GM12878 (cell line): ENCODE measurements around the gene PSMA1. TPM values are rescaled to one million over a fixed set of nuclear protein-coding genes. Genes with fewer than 3 reads are reported as not detected.

Experiments used
- ATAC-seq: fragments of 200-7000 bp; cut with Tn5 transposase; 3 replicates; pipeline ENCODE4 v1.9.1; 2020; ENCODE audit warnings: mild to moderate bottlenecking, moderate library complexity
- BruUV-seq: library from RNA; stranded (reverse); fragments of 400-500 nt; replicated peaks from 2 replicates; lab custom pipeline; 2021; lab: Mats Ljungman, UMichigan
- CTCF ChIA-PET: fragments of 300-600 bp; sonication (Branson Sonifier 250); formaldehyde crosslinking; extraction: SDS; loops from one replicate; lab custom pipeline; 2021; ENCODE audit warnings: inconsistent platforms; lab: Yijun Ruan, JAX
- POLR2A ChIA-PET: fragments of 350-600 bp; formaldehyde crosslinking; extraction: SDS; loops from one replicate; lab custom pipeline; 2021; ENCODE audit warnings: inconsistent platforms; lab: Charles Lee
- RAD21 ChIA-PET: fragments of 300-600 bp; sonication (Branson Sonifier 250); formaldehyde crosslinking; loops from one replicate; lab custom pipeline; 2023; ENCODE audit warnings: antibody characterized with exemption; ENCODE audit not compliant: unreplicated experiment; lab: Charles Lee
- SMC1A ChIA-PET: fragments of 300-600 bp; sonication (Branson Sonifier 250); formaldehyde crosslinking; loops from one replicate; lab custom pipeline; 2023; ENCODE audit not compliant: unreplicated experiment, uncharacterized antibody; lab: Charles Lee
- DNase-seq: peaks from one replicate; pipeline ENCODE4 v3.0.0-alpha.2; 2011; ENCODE audit warnings: low read depth, low spot score
- FAIRE-seq: peaks from 3 replicates; lab custom pipeline; 2011; peaks lifted over from hg19 to GRCh38; lab: Jason Lieb, UNC
- H2AFZ ChIP-seq: 2 replicates; pipeline ENCODE4 v1.6.0; 2011; ENCODE audit warnings: low read depth, low read length, control low read depth; ENCODE audit not compliant: control insufficient read depth
- H3K27ac ChIP-seq: 2 replicates; pipeline ENCODE4 v1.5.1; 2011; ENCODE audit warnings: control low read depth; ENCODE audit not compliant: control insufficient read depth, insufficient read depth
- H3K27me3 ChIP-seq, 2 experiments: replicated peaks in 1 of 2; 2 replicates each; pipeline versions ENCODE4 v1.6.0 to v1.6.1; 2011; ENCODE audit warnings: low read length in 1 of 2; ENCODE audit not compliant: control insufficient read depth in 2 of 2, insufficient read depth in 2 of 2
- H3K36me3 ChIP-seq, 2 experiments: 2 replicates each; pipeline ENCODE4 v1.5.1; 2011; ENCODE audit warnings: low read length in 1 of 2; ENCODE audit not compliant: control insufficient read depth in 2 of 2, insufficient read depth in 2 of 2
- H3K4me1 ChIP-seq: 2 replicates; pipeline ENCODE4 v1.6.1; 2011; ENCODE audit warnings: mild to moderate bottlenecking, low read length, moderate library complexity, mixed read lengths; ENCODE audit not compliant: control insufficient read depth, insufficient read depth
- H3K4me2 ChIP-seq: 2 replicates; pipeline ENCODE4 v1.6.0; 2011; ENCODE audit warnings: control low read depth; ENCODE audit not compliant: control insufficient read depth, insufficient read depth
- H3K4me3 ChIP-seq: fragments of 200-600 bp; sonication (generic); 2 replicates; pipeline ENCODE4 v1.5.1; 2016
- H3K79me2 ChIP-seq: 2 replicates; pipeline ENCODE4 v1.6.0; 2011; ENCODE audit warnings: low read length; ENCODE audit not compliant: control insufficient read depth, insufficient read depth
- H3K9ac ChIP-seq: 2 replicates; pipeline ENCODE4 v1.8.0; 2011; ENCODE audit warnings: low read length, control low read depth, mixed read lengths; ENCODE audit not compliant: control insufficient read depth, insufficient read depth
- H3K9me3 ChIP-seq: replicated peaks from 3 replicates; pipeline ENCODE4 v1.5.1; 2011; ENCODE audit warnings: mild to moderate bottlenecking, low read length; ENCODE audit not compliant: control insufficient read depth, insufficient read depth
- H4K20me1 ChIP-seq: 2 replicates; pipeline ENCODE4 v1.6.0; 2011; ENCODE audit not compliant: control insufficient read depth, insufficient read depth
- ETV6 ChIP-seq, 2 experiments: fragments of 450-650 bp in 1 of 2; IDR thresholded peaks in 1 of 2; conservative IDR thresholded peaks in 1 of 2; 2 replicates each; pipeline ENCODE4 v1.6.1; 2014; ENCODE audit warnings: antibody characterized with exemption in 1 of 2, borderline replicate concordance in 1 of 2, low read depth in 1 of 2, mild to moderate bottlenecking in 1 of 2, moderate library complexity in 1 of 2
- MYC ChIP-seq: IDR thresholded peaks from 2 replicates; pipeline ENCODE4 v1.6.1; 2011; ENCODE audit warnings: mild to moderate bottlenecking, low read length, moderate library complexity, inconsistent platforms; ENCODE audit not compliant: insufficient read depth, insufficient replicate concordance, insufficient read length, severe bottlenecking
- NFYA ChIP-seq: IDR thresholded peaks from 2 replicates; pipeline ENCODE4 v1.6.1; 2011; ENCODE audit warnings: low read depth, mild to moderate bottlenecking, low read length, improper control_type of control experiment, borderline replicate concordance
- RBBP5 ChIP-seq: fragments of 200-600 bp; sonication (generic); conservative IDR thresholded peaks from 2 replicates; pipeline ENCODE4 v1.6.1; 2016
- TARDBP ChIP-seq: IDR thresholded peaks from 2 replicates; pipeline ENCODE4 v1.6.1; 2016; ENCODE audit warnings: borderline replicate concordance
- WGBS: methylation state at CpG from one replicate; pipeline ENCODE4 v1.1.6; 2016; ENCODE audit warnings: low lambda C conversion rate; ENCODE audit not compliant: insufficient replicate concordance, insufficient coverage; ENCODE audit errors: missing lambda C conversion rate; 5-methylcytosine and 5-hydroxymethylcytosine counted together
- in situ Hi-C: fragments of 300-500 bp; cut with MboI; formaldehyde crosslinking; loops from 9 replicates; pipeline ENCODE4 v1.14.3; 2018; ENCODE audit warnings: mixed read lengths
- intact Hi-C: fragments of 100-400 bp; cut with micrococcal nuclease; formaldehyde crosslinking; loops from one replicate; pipeline ENCODE4 v1.14.2; 2022; ENCODE audit not compliant: unreplicated experiment
- polyA plus RNA-seq, 11 experiments: library from polyadenylated mRNA; depleted of rRNA in 4 of 11; unstranded in 6 of 11; stranded (reverse) in 5 of 11; fragments of >200 nt; fragmentation: Nextera tagmentation in 4 of 11; fragmentation: Illumina TruSeq in 1 of 11; extraction: Ambion mirVana in 4 of 11; extraction: Trizol in 1 of 11; gene quantifications; 1 replicate in 1 of 11; 2 replicates in 10 of 11; pipeline versions ENCODE4 v1.2.1 to v1.2.3, GENCODE V29; 2011 to 2016; ENCODE audit warnings: inconsistent platforms in 2 of 11, missing spikeins in 2 of 11, low read depth in 1 of 11
- total RNA-seq, 4 experiments: library from RNA; depleted of rRNA in 3 of 4; stranded (reverse); fragments of >200 nt in 3 of 4; fragmentation: Illumina TruSeq in 1 of 4; extraction: Trizol in 1 of 4; gene quantifications; 2 replicates each; pipeline versions ENCODE4 v1.2.1 to v1.2.3, GENCODE V29; 2013 to 2021

PSMA1 gene
- total and polyA plus RNA-seq, 10 of the 15 experiments (the other 5 are each of a cell fraction or from before 2014, with no cell fraction given) = 185 to 678 (median 299) TPM

GRCh38 chr11:14538926-14539554, 18.9 kb upstream of the PSMA1 start:
- ChIA-PET CTCF (interaction anchor here (0.9 to 4.3 kb wide), 4 partner anchors 16 to 536 kb away, joined by 3 to 33 read pairs (median 3); no protein-coding TSS in a partner anchor), SMC1A (interaction anchor here (0.9 kb wide), 1 partner anchor 368 kb away, joined by 3 read pairs; no protein-coding TSS in a partner anchor), RAD21 (interaction anchor here (1.2 kb wide), 1 partner anchor 370 kb away, joined by 6 read pairs; no protein-coding TSS in a partner anchor), POLR2A (no interaction called here)
- Histone ChIP-seq H2AFZ (no peak overlapping the region), H3K79me2 (no peaks in the 10 kb centered on the region), H3K27me3 (no peaks in the 10 kb centered on the region), H4K20me1 (no peaks in the 10 kb centered on the region), H3K9ac (no peak overlapping the region), H3K4me3 (no peak overlapping the region), H3K36me3 (no peaks in the 10 kb centered on the region), H3K27ac (no peak overlapping the region), H3K9me3 (no peaks in the 10 kb centered on the region), H3K4me2 (no peak overlapping the region), H3K4me1 (no peaks in the 10 kb centered on the region)
- no peak for TF ChIP-seq ETV6 (conservative IDR thresholded peaks at IDR 0.05 in 1 of 2, IDR thresholded peaks at IDR 0.05 in 1 of 2; ENCODE audit: borderline replicate concordance in 1 of 2, low read depth in 1 of 2)
- DNase-seq (no peak), ATAC-seq (no peak), FAIRE-seq (no peak)
- in situ Hi-C loops (loop anchor here (25.0 kb wide), 1 partner anchor 223 kb away; no protein-coding TSS in a partner anchor), intact Hi-C loops (loop anchor here (10.0 kb wide), 2 partner anchors 466 to 536 kb away; partner anchors contain the start of gene CALCB)
- BruUV-seq = no TSS peak
- WGBS = 54% methylated on average over 3 of the region's 3 CpGs

GRCh38 chr11:14538271-14538925, 18.2 kb upstream of the PSMA1 start:
- ChIA-PET RAD21 (interaction anchor here (1.2 kb wide), 1 partner anchor 370 kb away, joined by 6 read pairs; no protein-coding TSS in a partner anchor), CTCF (interaction anchor here (1.0 to 4.3 kb wide), 3 partner anchors 15 to 536 kb away, joined by 3 to 33 read pairs (median 3); no protein-coding TSS in a partner anchor), SMC1A (interaction anchor here (1.0 kb wide), 1 partner anchor 369 kb away, joined by 3 read pairs; no protein-coding TSS in a partner anchor), POLR2A (no interaction called here)
- FAIRE-seq = no peak
- DNase-seq = no peak
- intact Hi-C loops = loop anchor here (10.0 kb wide), 2 partner anchors 466 to 536 kb away; partner anchors contain the start of gene CALCB
- H3K27ac ChIP-seq = no peak overlapping the region
- 93% methylated on average over 6 of the region's 6 CpGs for WGBS
- H3K27me3 ChIP-seq = no peaks in the 10 kb centered on the region
- H3K9ac ChIP-seq = no peak overlapping the region
- no peaks in the 10 kb centered on the region for H3K4me1 ChIP-seq
- no peaks in the 10 kb centered on the region for H4K20me1 ChIP-seq
- ATAC-seq = no peak
- H3K4me3 ChIP-seq = no peak overlapping the region
- no peak for TF ChIP-seq RBBP5
- no peak for TF ChIP-seq TARDBP
- TF ChIP-seq MYC = no peak
- no peak for TF ChIP-seq NFYA
- H3K79me2 ChIP-seq = no peaks in the 10 kb centered on the region
- H2AFZ ChIP-seq = no peak overlapping the region
- in situ Hi-C loops = loop anchor here (25.0 kb wide), 1 partner anchor 224 kb away; no protein-coding TSS in a partner anchor
- no peaks in the 10 kb centered on the region for H3K36me3 ChIP-seq
- H3K4me2 ChIP-seq = no peak overlapping the region
- BruUV-seq = no TSS peak
- H3K9me3 ChIP-seq = no peaks in the 10 kb centered on the region
